ENCODE data around the gene FOXRED2.

GRCh38 chr22:36456464-36456845 is 50.4 kb downstream of the FOXRED2 start:
- TF ChIP-seq POLR2A (IDR thresholded peaks at IDR 0.05; ENCODE audit: low read depth, low read length) (no peak), POLR2AphosphoS5 (IDR thresholded peaks at IDR 0.05; ENCODE audit: low read depth, low read length) (no peak)

All from GM12891 (cell line).